Spinal cord (tissue), 10 donors: ENCODE data around the gene ARHGAP22. TPM values are rescaled to one million over a fixed set of nuclear protein-coding genes. Genes with fewer than 3 reads are reported as not detected.

ENCODE experiments used
- DNase-seq, 6 donors: peaks; one replicate each; pipeline versions ENCODE4 v3.0.0 to v3.0.0-alpha.2; 2013 to 2015; ENCODE audit warnings: low spot score in 6 of 6, low read depth in 4 of 6
- H3K27ac ChIP-seq: one replicate; pipeline ENCODE4 v1.5.1; 2013; ENCODE audit warnings: low read depth, low read length, control low read depth
- H3K27me3 ChIP-seq: one replicate; pipeline ENCODE4 v1.6.1; 2013; ENCODE audit warnings: low read length; ENCODE audit not compliant: control insufficient read depth, insufficient read depth
- H3K36me3 ChIP-seq: one replicate; pipeline ENCODE4 v1.6.1; 2013; ENCODE audit warnings: low read length; ENCODE audit not compliant: control insufficient read depth, insufficient read depth
- H3K4me1 ChIP-seq: one replicate; pipeline ENCODE4 v1.6.1; 2013; ENCODE audit warnings: low read length; ENCODE audit not compliant: control insufficient read depth, insufficient read depth
- H3K4me3 ChIP-seq: one replicate; pipeline ENCODE4 v1.5.1; 2013; ENCODE audit warnings: low read depth, low read length, control low read depth
- H3K9me3 ChIP-seq: one replicate; pipeline ENCODE4 v1.6.1; 2013; ENCODE audit warnings: low read length; ENCODE audit not compliant: control insufficient read depth, insufficient read depth
- WGBS: methylation state at CpG from one replicate; pipeline ENCODE4 v1.1.5; 2013; ENCODE audit warnings: missing lambda C conversion rate; ENCODE audit not compliant: insufficient coverage; 5-methylcytosine and 5-hydroxymethylcytosine counted together
- polyA plus RNA-seq, 2 donors: library from polyadenylated mRNA; unstranded; fragments of 120-200 nt; gene quantifications; one replicate each; pipeline ENCODE4 v1.2.1, GENCODE V29; 2013; ENCODE audit not compliant: insufficient read length in 2 of 2
- total RNA-seq, 2 donors: library from RNA; depleted of rRNA in 1 of 2; stranded (reverse); fragments of 120-200 nt in 1 of 2; fragments of >200 nt in 1 of 2; gene quantifications; one replicate each; pipeline versions ENCODE4 v1.2.3 to v1.2.4, GENCODE V29; 2013 to 2014
- donor health status: healthy.

Gene ARHGAP22
- total and polyA plus RNA-seq, 4 donors: 6.2 to 13.2 (median 11.9) TPM

GRCh38 chr10:48548531-48549135, 56.2 kb downstream of the ARHGAP22 start:
- no peaks in the 10 kb centered on the region for H3K9me3 ChIP-seq
- WGBS: 72% methylated on average over 6 of the region's 7 CpGs
- H3K4me3 ChIP-seq: no peak overlapping the region
- no peak for DNase-seq
- H3K36me3 ChIP-seq: no peaks in the 10 kb centered on the region
- H3K4me1 ChIP-seq: peaks cover 16% of the 10 kb centered on the region
- no peaks in the 10 kb centered on the region for H3K27me3 ChIP-seq
- H3K27ac ChIP-seq: no peak overlapping the region

GRCh38 chr10:48547981-48548380, 56.9 kb downstream of the ARHGAP22 start:
- H3K4me3 ChIP-seq: no peak overlapping the region
- H3K27me3 ChIP-seq: no peaks in the 10 kb centered on the region
- 87% methylated on average over 9 of the region's 10 CpGs for WGBS
- no peaks in the 10 kb centered on the region for H3K9me3 ChIP-seq
- no peaks in the 10 kb centered on the region for H3K36me3 ChIP-seq
- peaks cover 16% of the 10 kb centered on the region for H3K4me1 ChIP-seq
- no peak overlapping the region for H3K27ac ChIP-seq
- DNase-seq: no peak

GRCh38 chr10:48547061-48547895, 57.6 kb downstream of the ARHGAP22 start:
- peaks cover 15% of the 10 kb centered on the region for H3K4me1 ChIP-seq
- H3K27me3 ChIP-seq: no peaks in the 10 kb centered on the region
- H3K27ac ChIP-seq: no peak overlapping the region
- WGBS: 80% methylated on average over 7 of the region's 10 CpGs
- no peaks in the 10 kb centered on the region for H3K9me3 ChIP-seq
- H3K36me3 ChIP-seq: no peaks in the 10 kb centered on the region
- no peak overlapping the region for H3K4me3 ChIP-seq
- DNase-seq: no peak

GRCh38 chr10:48545462-48546145, 59.3 kb downstream of the ARHGAP22 start:
- no peak overlapping the region for H3K4me3 ChIP-seq
- no peak for DNase-seq
- 81% methylated on average over 12 of the region's 14 CpGs for WGBS

GRCh38 chr10:48543182-48543844, 61.6 kb downstream of the ARHGAP22 start:
- WGBS: 100% methylated on average over 2 of the region's 3 CpGs
- no peak for DNase-seq
- Histone ChIP-seq H3K36me3 (no peaks in the 10 kb centered on the region), H3K27ac (no peak overlapping the region), H3K9me3 (no peaks in the 10 kb centered on the region), H3K4me3 (no peak overlapping the region), H3K4me1 (peaks cover 12% of the 10 kb centered on the region), H3K27me3 (no peaks in the 10 kb centered on the region)

More at GRCh38 chr10:48545462-48546145, 59.3 kb downstream of the ARHGAP22 start:
- peaks cover 12% of the 10 kb centered on the region for H3K4me1 ChIP-seq
- no peaks in the 10 kb centered on the region for H3K27me3 ChIP-seq
- no peaks in the 10 kb centered on the region for H3K9me3 ChIP-seq
- no peaks in the 10 kb centered on the region for H3K36me3 ChIP-seq
- H3K27ac ChIP-seq: no peak overlapping the region

- no peaks in the 10 kb centered on the region for H3K27me3 ChIP-seq
- H3K36me3 ChIP-seq: peaks cover under 1% of the 10 kb centered on the region
- peaks cover 7% of the 10 kb centered on the region for H3K4me1 ChIP-seq
- no peak for DNase-seq
- H3K27ac ChIP-seq: no peak overlapping the region
- no peak overlapping the region for H3K4me3 ChIP-seq
- 92% methylated on average over 5 of the region's 6 CpGs for WGBS
- H3K9me3 ChIP-seq: no peaks in the 10 kb centered on the region
These were observed 62.2 kb downstream of the ARHGAP22 start for GRCh38 chr10:48542471-48543181.

- WGBS: 95% methylated on average over 7 of the region's 7 CpGs
- DNase-seq: no peak
- peaks cover 4% of the 10 kb centered on the region for H3K4me1 ChIP-seq
- H3K9me3 ChIP-seq: no peaks in the 10 kb centered on the region
- no peak overlapping the region for H3K27ac ChIP-seq
- no peak overlapping the region for H3K4me3 ChIP-seq
- H3K27me3 ChIP-seq: no peaks in the 10 kb centered on the region
- peaks cover 3% of the 10 kb centered on the region for H3K36me3 ChIP-seq
These were observed 63.6 kb downstream of the ARHGAP22 start for GRCh38 chr10:48541144-48541795.

- no peak overlapping the region for H3K4me3 ChIP-seq
- H3K4me1 ChIP-seq: peaks cover 15% of the 10 kb centered on the region
- no peaks in the 10 kb centered on the region for H3K9me3 ChIP-seq
- no peak for DNase-seq
- no peak overlapping the region for H3K27ac ChIP-seq
- peaks cover 3% of the 10 kb centered on the region for H3K36me3 ChIP-seq
- H3K27me3 ChIP-seq: no peaks in the 10 kb centered on the region
- no CpG with 5 or more reads among the region's 2 CpGs for WGBS
These were observed 66.3 kb downstream of the ARHGAP22 start for GRCh38 chr10:48538611-48539010.
